Keratinocyte (primary cell): ENCODE measurements around the gene KIF2C. TPM values are rescaled to one million over a fixed set of nuclear protein-coding genes. Genes with fewer than 3 reads are reported as not detected.

Source experiments
- DNase-seq: peaks from one replicate; pipeline ENCODE4 v3.0.0-alpha.2; 2011; ENCODE audit warnings: low read depth, missing footprints, low spot score
- FAIRE-seq: peaks from 2 replicates; lab custom pipeline; 2011; peaks lifted over from hg19 to GRCh38; lab: Jason Lieb, UNC
- H2AFZ ChIP-seq: 2 replicates; pipeline ENCODE4 v1.6.0; 2012; ENCODE audit warnings: low read length, control low read depth, inconsistent platforms; ENCODE audit not compliant: control insufficient read depth
- H3K27ac ChIP-seq: 2 replicates; pipeline ENCODE4 v1.5.1; 2011; ENCODE audit warnings: low read length; ENCODE audit not compliant: control insufficient read depth, insufficient read depth
- H3K27me3 ChIP-seq: 3 replicates; pipeline ENCODE4 v1.6.0; 2011; ENCODE audit warnings: low read length; ENCODE audit not compliant: control insufficient read depth, insufficient read depth; ENCODE audit errors: extremely low read depth
- H3K36me3 ChIP-seq, 2 experiments: 2 replicates in 1 of 2; 3 replicates in 1 of 2; pipeline ENCODE4 v1.5.1; 2011; ENCODE audit warnings: low read length in 2 of 2, mild to moderate bottlenecking in 1 of 2; ENCODE audit not compliant: control insufficient read depth in 2 of 2, insufficient read depth in 2 of 2; ENCODE audit errors: extremely low read depth in 1 of 2
- H3K4me1 ChIP-seq: 3 replicates; pipeline ENCODE4 v1.5.1; 2011; ENCODE audit warnings: low read length; ENCODE audit not compliant: control insufficient read depth, insufficient read depth; ENCODE audit errors: extremely low read depth
- H3K4me2 ChIP-seq: 3 replicates; pipeline ENCODE4 v1.6.0; 2011; ENCODE audit warnings: low read depth, low read length; ENCODE audit not compliant: control insufficient read depth, insufficient read depth; ENCODE audit errors: extremely low read depth
- H3K4me3 ChIP-seq, 3 experiments: fragments of 200-600 bp in 1 of 3; sonication (generic) in 1 of 3; 2 replicates in 2 of 3; 3 replicates in 1 of 3; pipeline ENCODE4 v1.5.1; 2011 to 2016; ENCODE audit warnings: low read length in 3 of 3, mild to moderate bottlenecking in 3 of 3, control low read depth in 2 of 3, inconsistent platforms in 1 of 3, low read depth in 1 of 3, mixed read lengths in 1 of 3, mixed run types in 1 of 3, moderate library complexity in 1 of 3; ENCODE audit not compliant: control insufficient read depth in 2 of 3, insufficient read depth in 2 of 3; ENCODE audit errors: extremely low read depth in 1 of 3
- H3K79me2 ChIP-seq: 2 replicates; pipeline ENCODE4 v1.6.0; 2012; ENCODE audit warnings: low read length; ENCODE audit not compliant: control insufficient read depth, insufficient read depth
- H3K9ac ChIP-seq: 3 replicates; pipeline ENCODE4 v1.6.0; 2011; ENCODE audit warnings: low read length; ENCODE audit not compliant: control insufficient read depth, insufficient read depth; ENCODE audit errors: extremely low read depth
- H3K9me1 ChIP-seq: 3 replicates; pipeline ENCODE4 v1.6.0; 2011; ENCODE audit warnings: low read length; ENCODE audit not compliant: control insufficient read depth, insufficient read depth; ENCODE audit errors: extremely low read depth
- H3K9me3 ChIP-seq: 2 replicates; pipeline ENCODE4 v1.5.1; 2012; ENCODE audit warnings: low read depth, low read length; ENCODE audit not compliant: control insufficient read depth
- H4K20me1 ChIP-seq: 3 replicates; pipeline ENCODE4 v1.6.0; 2011; ENCODE audit warnings: low read length; ENCODE audit not compliant: control insufficient read depth, insufficient read depth; ENCODE audit errors: extremely low read depth
- CTCF ChIP-seq, 3 experiments: IDR thresholded peaks in 1 of 3; conservative IDR thresholded peaks in 1 of 3; optimal IDR thresholded peaks in 1 of 3; 2 replicates in 2 of 3; 3 replicates in 1 of 3; pipeline versions ENCODE3 to v1.5.1; 2011; ENCODE audit warnings: low read length in 3 of 3, mild to moderate bottlenecking in 3 of 3, moderate library complexity in 2 of 3, control low read depth in 1 of 3, inconsistent platforms in 1 of 3; ENCODE audit not compliant: insufficient read depth in 2 of 3; ENCODE audit errors: extremely low read depth in 1 of 3
- EZH2 ChIP-seq: IDR thresholded peaks from one replicate; pipeline ENCODE4 v1.6.1; 2012; ENCODE audit warnings: inconsistent platforms, mild to moderate bottlenecking, low read length, moderate library complexity
- dilution Hi-C: fragments of 300-500 bp; cut with MboI; formaldehyde crosslinking; loops from one replicate; pipeline ENCODE4 v1.7.0; 2020; ENCODE audit warnings: low sequenced_read_pairs; ENCODE audit not compliant: extremely low pct_ligation_motif_present
- polyA plus RNA-seq, 5 experiments: library from polyadenylated mRNA; depleted of rRNA in 3 of 5; stranded (reverse) in 3 of 5; stranded (forward) in 1 of 5; unstranded in 1 of 5; fragments of >200 nt; gene quantifications; 1 replicate in 1 of 5; 2 replicates in 3 of 5; 3 replicates in 1 of 5; pipeline versions ENCODE4 v1.2.1 to v1.2.3, GENCODE V29; 2011 to 2012; ENCODE audit warnings: missing spikeins in 2 of 5, low read depth in 1 of 5, low replicate concordance in 1 of 5

The KIF2C gene
- polyA plus RNA-seq, 1 donor (not counting 4 experiments of a cell fraction or from before 2014, with no cell fraction given): 16.3 TPM

- H3K79me2 ChIP-seq: no peaks in the 10 kb centered on the region
- no peak overlapping the region for H3K27ac ChIP-seq
- FAIRE-seq: no peak
- TF ChIP-seq EZH2 (no peak), CTCF (optimal IDR thresholded peaks at IDR 0.05 in 1 of 3, IDR thresholded peaks at IDR 0.05 in 1 of 3, conservative IDR thresholded peaks at IDR 0.05 in 1 of 3; ENCODE audit: extremely low read depth in 1 of 3, insufficient read depth in 2 of 3, low read length in 3 of 3) (no peak)
- no peaks in the 10 kb centered on the region for H4K20me1 ChIP-seq
- no peaks in the 10 kb centered on the region for H3K9me3 ChIP-seq
- dilution Hi-C loops: no loop called here
- H3K4me3 ChIP-seq: no peak overlapping the region
- no peak for DNase-seq
- H3K36me3 ChIP-seq: peaks cover 4 to 49% of the 10 kb centered on the region in 2 experiments
- no peak overlapping the region for H3K4me2 ChIP-seq
- no peak overlapping the region for H3K9ac ChIP-seq
- no peaks in the 10 kb centered on the region for H3K4me1 ChIP-seq
- H3K27me3 ChIP-seq: no peaks in the 10 kb centered on the region
- H2AFZ ChIP-seq: no peak overlapping the region
- H3K9me1 ChIP-seq: no peaks in the 10 kb centered on the region
Observed at GRCh38 chr1:44757420-44757819, 17.8 kb downstream of the KIF2C start.

DNA sequence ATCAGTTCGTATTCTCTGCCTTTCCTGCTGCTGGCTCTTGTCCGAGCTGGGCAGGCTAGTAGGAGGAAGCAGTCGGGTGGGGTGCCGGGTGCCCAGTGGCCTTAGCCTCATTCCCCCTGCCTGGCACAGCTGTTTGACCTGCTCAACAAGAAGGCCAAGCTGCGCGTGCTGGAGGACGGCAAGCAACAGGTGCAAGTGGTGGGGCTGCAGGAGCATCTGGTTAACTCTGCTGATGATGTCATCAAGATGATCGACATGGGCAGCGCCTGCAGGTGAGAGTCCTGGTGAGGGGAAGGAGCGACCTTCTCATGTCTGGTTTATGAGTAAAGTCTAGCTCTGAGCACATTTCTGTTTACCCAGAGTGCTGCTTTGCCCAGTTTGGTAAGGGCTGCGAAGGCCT lies 19.4 kb downstream of the KIF2C start:
- no peak overlapping the region for H3K27ac ChIP-seq
- FAIRE-seq (no peak), DNase-seq (no peak)
- peaks cover 4 to 47% of the 10 kb centered on the region in 2 experiments for H3K36me3 ChIP-seq
- dilution Hi-C loops: no loop called here
- H4K20me1 ChIP-seq: no peaks in the 10 kb centered on the region
- TF ChIP-seq EZH2 (no peak), CTCF (optimal IDR thresholded peaks at IDR 0.05 in 1 of 3, IDR thresholded peaks at IDR 0.05 in 1 of 3, conservative IDR thresholded peaks at IDR 0.05 in 1 of 3; ENCODE audit: extremely low read depth in 1 of 3, insufficient read depth in 2 of 3, low read length in 3 of 3) (no peak)
- no peaks in the 10 kb centered on the region for H3K9me1 ChIP-seq
- H2AFZ ChIP-seq: no peak overlapping the region
- no peak overlapping the region for H3K9ac ChIP-seq
- H3K4me2 ChIP-seq: no peak overlapping the region
- H3K27me3 ChIP-seq: no peaks in the 10 kb centered on the region
- H3K4me3 ChIP-seq: no peak overlapping the region
- no peaks in the 10 kb centered on the region for H3K79me2 ChIP-seq
- H3K4me1 ChIP-seq: no peaks in the 10 kb centered on the region
- no peaks in the 10 kb centered on the region for H3K9me3 ChIP-seq
